ENCODE results near the gene CYP2W1. TPM values are rescaled to one million over a fixed set of nuclear protein-coding genes. Genes with fewer than 3 reads are reported as not detected.

Gene CYP2W1
- total RNA-seq, 1 donor from 2014 or later: not detected

- H3K36me3 Mint-ChIP-seq (ENCODE audit: low read depth, unreplicated experiment): peaks cover 2% of the 10 kb centered on the region
- no peak overlapping the region for H3K27ac Mint-ChIP-seq (ENCODE audit: unreplicated experiment)
- H3K27me3 Mint-ChIP-seq (ENCODE audit: unreplicated experiment): peaks cover 8% of the 10 kb centered on the region
- peaks cover 2% of the 10 kb centered on the region for H3K4me1 Mint-ChIP-seq (ENCODE audit: unreplicated experiment)
- peak; percentile 100 for DNase-seq (ENCODE audit: low spot score)
- H3K9me3 Mint-ChIP-seq (ENCODE audit: unreplicated experiment): no peaks in the 10 kb centered on the region
- TF ChIP-seq CTCF (IDR thresholded peaks at IDR 0.05; ENCODE audit: unreplicated experiment): peak; percentile 98
- no peak overlapping the region for H3K4me3 Mint-ChIP-seq (ENCODE audit: unreplicated experiment)
Observed at GRCh38 chr7:992709-993607, 10.0 kb downstream of the CYP2W1 start.

GRCh38 chr7:994592-995308 is 11.8 kb downstream of the CYP2W1 start:
- Mint-ChIP-seq H3K4me1 (ENCODE audit: unreplicated experiment) (peaks cover under 1% of the 10 kb centered on the region), H3K9me3 (ENCODE audit: unreplicated experiment) (no peaks in the 10 kb centered on the region), H3K4me3 (ENCODE audit: unreplicated experiment) (no peak overlapping the region), H3K27me3 (ENCODE audit: unreplicated experiment) (peaks cover 5% of the 10 kb centered on the region), H3K36me3 (ENCODE audit: low read depth, unreplicated experiment) (peaks cover 5% of the 10 kb centered on the region), H3K27ac (ENCODE audit: unreplicated experiment) (peak overlapping the region; percentile 42)
- DNase-seq (ENCODE audit: low spot score): no peak
- no peak for TF ChIP-seq CTCF (IDR thresholded peaks at IDR 0.05; ENCODE audit: unreplicated experiment)

- no peaks in the 10 kb centered on the region for H3K9me3 Mint-ChIP-seq (ENCODE audit: unreplicated experiment)
- no peak for DNase-seq (ENCODE audit: low spot score)
- H3K4me3 Mint-ChIP-seq (ENCODE audit: unreplicated experiment): no peak overlapping the region
- no peak overlapping the region for H3K27ac Mint-ChIP-seq (ENCODE audit: unreplicated experiment)
- no peaks in the 10 kb centered on the region for H3K4me1 Mint-ChIP-seq (ENCODE audit: unreplicated experiment)
- no peak for TF ChIP-seq CTCF (IDR thresholded peaks at IDR 0.05; ENCODE audit: unreplicated experiment)
- H3K36me3 Mint-ChIP-seq (ENCODE audit: low read depth, unreplicated experiment): peaks cover 5% of the 10 kb centered on the region
- peaks cover 5% of the 10 kb centered on the region for H3K27me3 Mint-ChIP-seq (ENCODE audit: unreplicated experiment)
Observed at GRCh38 chr7:995571-995970, 12.6 kb downstream of the CYP2W1 start.

GRCh38 chr7:996079-996872 is 13.3 kb downstream of the CYP2W1 start:
- no peak for DNase-seq (ENCODE audit: low spot score)
- Mint-ChIP-seq H3K27ac (ENCODE audit: unreplicated experiment) (no peak overlapping the region), H3K4me3 (ENCODE audit: unreplicated experiment) (no peak overlapping the region), H3K9me3 (ENCODE audit: unreplicated experiment) (no peaks in the 10 kb centered on the region), H3K27me3 (ENCODE audit: unreplicated experiment) (peaks cover 5% of the 10 kb centered on the region), H3K36me3 (ENCODE audit: low read depth, unreplicated experiment) (peaks cover 5% of the 10 kb centered on the region), H3K4me1 (ENCODE audit: unreplicated experiment) (no peaks in the 10 kb centered on the region)
- TF ChIP-seq CTCF (IDR thresholded peaks at IDR 0.05; ENCODE audit: unreplicated experiment): no peak

Data from endothelial cell (in vitro differentiated cells).